GM18498 (cell line): Measurements from ENCODE around the gene GOLGA2.

Experiments
- ATAC-seq: cut with Tn5 transposase; IDR thresholded peaks from one replicate; pipeline ENCODE4 v1.9.1; 2021; ENCODE audit warnings: mild to moderate bottlenecking, moderate library complexity; ENCODE audit not compliant: unreplicated experiment

Gene GOLGA2, protein sequence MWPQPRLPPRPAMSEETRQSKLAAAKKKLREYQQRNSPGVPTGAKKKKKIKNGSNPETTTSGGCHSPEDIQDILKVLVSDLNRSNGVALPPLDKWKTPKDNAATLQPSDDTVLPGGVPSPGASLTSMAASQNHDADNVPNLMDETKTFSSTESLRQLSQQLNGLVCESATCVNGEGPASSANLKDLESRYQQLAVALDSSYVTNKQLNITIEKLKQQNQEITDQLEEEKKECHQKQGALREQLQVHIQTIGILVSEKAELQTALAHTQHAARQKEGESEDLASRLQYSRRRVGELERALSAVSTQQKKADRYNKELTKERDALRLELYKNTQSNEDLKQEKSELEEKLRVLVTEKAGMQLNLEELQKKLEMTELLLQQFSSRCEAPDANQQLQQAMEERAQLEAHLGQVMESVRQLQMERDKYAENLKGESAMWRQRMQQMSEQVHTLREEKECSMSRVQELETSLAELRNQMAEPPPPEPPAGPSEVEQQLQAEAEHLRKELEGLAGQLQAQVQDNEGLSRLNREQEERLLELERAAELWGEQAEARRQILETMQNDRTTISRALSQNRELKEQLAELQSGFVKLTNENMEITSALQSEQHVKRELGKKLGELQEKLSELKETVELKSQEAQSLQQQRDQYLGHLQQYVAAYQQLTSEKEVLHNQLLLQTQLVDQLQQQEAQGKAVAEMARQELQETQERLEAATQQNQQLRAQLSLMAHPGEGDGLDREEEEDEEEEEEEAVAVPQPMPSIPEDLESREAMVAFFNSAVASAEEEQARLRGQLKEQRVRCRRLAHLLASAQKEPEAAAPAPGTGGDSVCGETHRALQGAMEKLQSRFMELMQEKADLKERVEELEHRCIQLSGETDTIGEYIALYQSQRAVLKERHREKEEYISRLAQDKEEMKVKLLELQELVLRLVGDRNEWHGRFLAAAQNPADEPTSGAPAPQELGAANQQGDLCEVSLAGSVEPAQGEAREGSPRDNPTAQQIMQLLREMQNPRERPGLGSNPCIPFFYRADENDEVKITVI

DNA sequence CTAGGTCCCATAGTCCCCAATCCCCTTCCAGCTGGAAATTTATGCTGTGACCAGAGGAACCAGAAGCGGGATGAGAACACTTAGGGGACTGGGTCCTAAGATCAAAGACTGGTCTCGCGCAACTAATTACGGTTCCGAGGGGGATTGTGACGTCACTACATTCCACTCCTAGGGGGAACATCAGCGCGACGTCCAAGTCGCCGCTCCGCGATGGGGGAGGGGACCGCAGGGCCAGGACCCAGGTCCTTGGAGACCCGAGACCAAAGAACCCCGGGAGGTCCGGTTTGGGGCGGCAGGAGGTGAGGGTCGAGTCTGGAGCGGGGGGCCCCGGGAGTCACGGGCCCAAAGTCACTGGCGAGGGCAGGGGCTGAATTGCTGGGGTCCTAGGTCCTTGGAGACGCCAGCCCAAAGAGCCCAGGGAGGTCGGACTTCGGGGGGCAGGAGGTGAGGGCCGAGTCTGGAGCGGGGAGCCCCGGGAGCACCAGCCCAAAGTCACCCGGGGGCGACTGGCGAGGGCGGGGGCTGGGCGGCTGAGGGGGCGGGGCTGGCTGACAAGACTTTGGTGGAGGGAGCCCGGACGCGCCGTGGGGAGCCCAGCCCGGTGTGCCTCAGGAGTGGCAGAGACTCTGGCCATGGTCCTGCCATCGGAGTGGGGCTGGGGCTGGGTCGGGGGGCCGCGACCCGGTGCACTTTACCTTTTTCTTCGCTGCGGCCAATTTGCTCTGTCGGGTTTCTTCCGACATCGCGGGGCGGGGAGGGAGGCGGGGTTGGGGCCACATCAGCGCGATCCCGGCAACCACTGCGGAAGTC is at the start of gene GOLGA2:
GOLGA2 (minus strand) TSS at position 810 of the 810 bp plus-strand sequence; CDS start at position 779, 31 bp downstream.
- peak; percentile 53 for ATAC-seq

DNA sequence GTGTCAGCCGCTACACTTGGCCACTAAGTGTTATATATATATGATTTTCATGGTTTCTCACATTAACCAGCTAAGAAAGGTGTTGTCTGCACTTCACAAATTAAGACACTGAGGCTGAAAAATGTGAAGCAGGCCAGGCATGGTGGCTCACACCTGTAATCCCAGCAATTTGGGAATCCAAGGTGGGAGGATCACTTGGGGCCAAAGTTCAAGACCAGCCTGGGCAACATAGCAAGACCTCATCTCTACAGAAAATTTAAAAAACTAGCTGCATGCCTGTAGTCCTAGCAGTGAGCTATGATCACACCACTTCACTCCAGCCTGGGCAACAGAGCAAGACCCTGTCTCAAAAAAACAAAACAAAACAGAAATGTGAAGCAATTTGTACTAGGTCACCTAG is 48.6 kb upstream of the GOLGA2 start:
- ATAC-seq: no peak

DNA sequence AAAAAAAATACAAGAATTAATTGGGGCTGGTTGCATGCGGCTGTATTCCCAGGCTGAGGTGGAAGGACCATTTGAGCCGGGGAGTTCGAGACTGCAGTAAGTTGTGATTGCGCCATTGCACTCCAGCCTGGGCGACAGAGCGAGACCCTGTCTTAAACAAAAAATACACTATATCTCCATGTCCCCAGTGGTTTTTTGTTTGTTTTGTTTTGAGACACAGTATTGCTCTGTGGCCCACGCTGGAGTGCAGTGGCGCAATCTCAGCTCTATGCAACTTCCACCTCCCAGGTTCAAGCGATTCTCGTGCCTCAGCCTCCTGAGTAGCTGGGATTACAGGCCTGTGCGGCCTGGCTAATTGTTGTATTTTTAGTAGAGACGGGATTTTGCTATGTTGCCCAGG is 48.0 kb upstream of the GOLGA2 start:
- ATAC-seq: no peak

DNA sequence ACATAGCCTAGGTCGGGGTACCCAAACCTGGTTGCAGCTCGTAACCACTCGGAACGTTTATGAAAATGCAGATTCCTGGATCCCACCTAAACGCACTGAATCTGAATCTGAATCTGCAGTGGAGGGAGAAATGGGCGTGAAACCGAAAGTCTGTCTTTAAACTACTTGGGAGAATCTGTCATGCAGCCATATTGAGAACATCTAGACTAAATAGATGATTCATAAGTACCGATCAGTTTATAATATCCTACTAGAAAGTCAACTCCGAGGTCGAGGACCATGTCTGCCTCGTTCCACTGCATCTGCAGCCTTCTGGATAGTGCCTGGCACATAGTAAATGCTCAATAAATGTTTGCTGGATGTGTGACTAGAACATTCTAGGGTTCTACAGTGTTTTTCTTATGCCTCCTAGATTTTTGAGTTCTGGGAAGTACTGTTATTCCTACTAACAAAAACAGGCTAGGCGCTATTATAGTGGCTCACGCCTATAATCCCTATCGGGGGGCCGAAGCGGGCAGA is 47.5 kb upstream of the GOLGA2 start:
- no peak for ATAC-seq

DNA sequence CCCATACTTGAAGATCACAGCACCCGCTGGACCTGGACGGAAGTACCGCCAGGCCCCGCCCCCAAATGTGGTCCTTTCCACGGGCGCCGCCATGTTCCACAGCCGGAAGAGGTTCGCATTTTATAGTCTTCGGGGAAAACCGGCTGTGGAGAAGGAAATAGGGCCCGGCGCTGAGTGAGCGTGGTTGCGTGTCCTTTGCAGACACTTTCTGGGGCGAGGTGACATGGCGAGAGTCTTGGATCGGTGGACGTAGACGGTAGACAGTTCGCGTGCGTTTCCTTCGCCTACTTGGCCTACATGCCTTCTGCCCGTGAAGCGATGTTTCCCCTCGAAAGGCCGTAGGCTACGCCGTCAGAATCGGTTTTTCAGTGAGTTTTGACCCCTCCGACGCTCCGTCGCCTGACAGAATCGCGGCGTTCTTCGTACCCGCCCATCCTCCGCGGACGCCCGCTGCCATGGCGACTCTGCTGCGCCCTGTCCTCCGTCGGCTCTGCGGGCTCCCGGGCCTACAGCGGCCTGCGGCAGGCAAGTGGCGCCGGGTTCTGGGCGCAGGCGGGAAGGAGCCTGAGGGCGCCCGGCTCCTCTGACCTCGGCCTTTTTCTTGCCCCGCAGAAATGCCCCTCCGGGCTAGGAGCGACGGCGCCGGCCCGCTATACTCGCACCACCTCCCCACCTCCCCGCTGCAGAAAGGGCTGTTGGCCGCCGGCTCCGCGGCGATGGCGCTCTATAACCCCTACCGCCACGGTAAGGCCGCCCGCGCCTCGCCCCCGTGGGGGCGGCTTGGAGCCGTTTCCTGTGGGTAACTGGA is 46.8 kb upstream of the GOLGA2 start, which contains the start of the genes COQ4 and TRUB2:
COQ4 (plus strand) TSS at position 436 of the 808 bp plus-strand sequence; CDS start at position 456, 20 bp downstream.
TRUB2 (minus strand) TSS at position 44 of the 808 bp plus-strand sequence; CDS start at position 5, 39 bp downstream.
- ATAC-seq: peak; percentile 83

DNA sequence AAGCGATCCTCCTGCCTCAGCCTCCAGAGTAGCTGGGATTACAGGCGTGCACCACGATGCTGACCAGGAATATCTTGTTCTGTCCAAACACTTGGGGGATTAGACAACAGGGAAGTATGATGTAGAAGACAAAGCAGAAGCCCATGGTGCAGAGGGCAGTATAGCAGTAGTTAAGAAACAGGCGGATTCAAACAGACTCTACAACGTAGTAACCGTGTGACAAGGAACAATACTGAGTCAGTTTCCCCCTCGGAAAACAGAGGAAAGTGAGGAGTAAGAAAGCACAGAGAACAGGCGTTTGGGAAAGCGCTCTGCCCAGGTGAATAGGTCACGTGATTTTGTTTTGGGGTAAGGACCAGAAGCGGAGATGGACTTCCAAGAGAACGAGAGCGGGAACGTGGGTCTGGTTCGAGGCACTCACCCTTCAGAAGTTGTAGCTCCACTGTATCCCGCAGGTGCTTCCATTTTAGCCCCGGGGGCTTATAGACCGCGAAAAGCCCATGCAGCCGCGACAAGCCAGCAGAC is 46.1 kb upstream of the GOLGA2 start:
- ATAC-seq: peak; percentile 12

DNA sequence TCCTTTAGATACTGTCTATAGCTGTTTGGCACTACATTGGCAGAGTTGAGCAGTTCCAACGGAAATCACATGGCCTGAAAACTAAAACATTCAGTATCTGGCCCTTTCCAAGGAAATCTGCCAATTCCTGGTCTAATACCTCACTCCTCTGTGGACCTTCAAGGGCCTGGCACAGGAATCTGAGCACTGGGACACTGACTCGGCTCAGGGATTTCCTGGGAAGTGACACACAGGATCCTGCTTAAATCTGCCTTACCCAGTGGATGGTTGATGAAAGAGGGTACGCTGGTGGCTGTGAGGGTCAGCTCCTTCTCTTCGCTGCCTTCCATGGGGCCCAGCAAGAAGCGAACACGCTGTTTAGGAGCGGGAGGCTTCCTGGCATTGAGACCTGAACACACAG is 45.5 kb upstream of the GOLGA2 start:
- no peak for ATAC-seq

DNA sequence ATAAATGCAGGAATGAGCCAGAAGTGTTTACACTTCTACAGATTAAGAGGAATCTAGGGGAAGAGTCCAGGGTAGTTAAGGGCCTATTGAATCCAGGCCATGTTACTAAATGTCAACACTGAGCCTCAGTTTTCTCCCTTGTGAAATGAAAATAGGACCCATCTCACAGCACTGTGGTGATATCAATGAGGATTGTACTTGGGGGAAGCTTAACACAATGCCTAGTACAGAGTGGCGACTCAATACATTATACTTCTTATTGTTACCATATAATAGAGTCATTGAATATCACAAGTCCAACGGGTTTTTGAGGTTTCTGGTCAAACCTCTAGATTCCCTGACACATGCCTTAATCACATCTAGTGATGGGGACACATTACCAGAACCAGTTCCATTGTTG is 41.8 kb upstream of the GOLGA2 start:
- ATAC-seq: no peak

DNA sequence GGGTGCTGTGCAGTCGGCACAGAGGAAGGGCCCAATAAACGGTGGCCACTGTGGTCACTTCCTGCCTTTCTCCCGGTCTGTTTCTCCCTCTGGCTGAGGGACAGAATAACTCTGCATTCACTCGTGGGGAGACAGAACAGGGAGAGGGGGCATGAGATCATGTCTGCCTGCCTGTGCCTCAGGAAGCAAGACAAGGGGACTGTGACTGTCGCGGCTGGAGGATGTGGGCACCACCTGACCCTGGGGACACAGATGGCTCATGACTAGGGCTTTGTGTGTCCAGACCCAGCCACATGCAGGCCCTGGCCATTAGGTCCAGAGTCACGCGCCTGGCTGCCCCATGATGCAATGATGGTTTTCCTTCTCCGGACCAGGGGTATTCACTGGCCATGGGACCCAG is 40.6 kb upstream of the GOLGA2 start:
- ATAC-seq: no peak

DNA sequence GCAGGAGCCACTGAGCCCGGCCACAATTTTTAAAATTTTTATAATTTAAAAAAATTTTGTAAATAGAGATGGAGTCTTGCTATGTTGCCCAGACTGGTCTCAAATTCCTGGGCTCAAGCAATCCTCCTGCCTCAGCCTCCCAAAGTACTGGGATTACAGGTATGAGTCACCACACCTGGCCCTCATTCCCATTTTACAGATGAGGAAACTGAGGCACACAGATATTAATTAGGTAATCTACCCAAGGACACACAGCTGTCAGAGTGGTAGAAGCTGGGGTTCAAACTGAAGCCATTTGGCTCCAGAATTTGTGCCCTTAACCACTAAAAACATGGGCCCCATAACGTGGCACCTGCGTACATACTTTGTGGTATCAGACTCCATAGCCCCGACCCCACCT is 38.9 kb upstream of the GOLGA2 start:
- no peak for ATAC-seq

DNA sequence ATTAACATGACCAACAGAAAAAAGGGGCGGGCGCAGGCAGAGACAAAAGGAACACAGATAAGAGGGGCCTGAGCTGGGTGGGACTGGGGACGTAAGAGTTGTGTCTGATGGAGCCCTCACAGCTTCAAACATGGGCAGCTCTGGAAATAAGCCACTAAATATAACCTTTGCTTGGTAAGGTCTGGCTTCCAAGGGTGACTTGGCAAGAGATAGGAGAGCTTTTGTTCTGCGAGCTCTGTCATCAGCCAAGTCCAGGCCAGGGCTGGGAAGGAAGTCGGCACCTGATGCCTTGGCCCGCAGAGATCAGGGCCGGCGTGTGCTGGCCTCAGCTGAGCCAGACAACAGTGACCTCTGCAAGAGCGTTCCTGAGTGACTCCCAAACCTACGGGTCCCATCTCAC is 34.7 kb upstream of the GOLGA2 start:
- ATAC-seq: no peak

DNA sequence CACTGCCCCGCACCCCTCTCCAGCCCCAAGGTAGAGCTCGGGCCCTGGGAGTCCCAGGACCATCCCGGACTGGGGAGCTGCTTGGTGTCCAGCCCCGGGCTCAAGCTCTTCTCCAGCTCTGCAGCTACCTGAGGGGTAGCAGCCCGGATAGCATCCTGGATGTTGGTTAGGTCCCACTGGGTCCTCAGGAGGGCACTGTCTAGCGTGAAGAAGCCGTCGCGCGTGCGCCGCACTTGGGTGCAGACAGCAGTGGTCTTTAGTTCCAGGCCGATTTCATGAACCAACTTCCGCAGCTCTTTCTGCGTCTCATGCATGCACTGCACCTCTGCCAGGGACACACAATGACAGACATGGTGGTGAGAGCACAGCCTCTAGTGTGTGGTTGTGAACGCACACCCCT is 33.7 kb upstream of the GOLGA2 start:
- no peak for ATAC-seq

DNA sequence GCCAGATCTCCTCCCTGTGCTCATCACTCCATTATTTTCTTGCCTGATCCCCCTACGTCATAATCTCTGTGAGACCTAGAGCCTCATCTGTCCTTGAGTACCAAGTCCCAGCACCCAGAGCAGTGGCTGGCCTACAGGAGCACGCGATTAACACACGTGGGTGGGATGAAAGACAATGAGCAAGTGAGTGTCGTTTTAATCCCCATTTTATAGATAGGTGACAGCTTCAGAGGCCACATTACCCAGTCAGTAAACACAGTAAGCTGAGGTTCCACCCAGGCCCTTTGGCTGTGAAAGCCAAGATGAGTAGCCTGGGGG is 29.1 kb upstream of the GOLGA2 start:
- no peak for ATAC-seq

DNA sequence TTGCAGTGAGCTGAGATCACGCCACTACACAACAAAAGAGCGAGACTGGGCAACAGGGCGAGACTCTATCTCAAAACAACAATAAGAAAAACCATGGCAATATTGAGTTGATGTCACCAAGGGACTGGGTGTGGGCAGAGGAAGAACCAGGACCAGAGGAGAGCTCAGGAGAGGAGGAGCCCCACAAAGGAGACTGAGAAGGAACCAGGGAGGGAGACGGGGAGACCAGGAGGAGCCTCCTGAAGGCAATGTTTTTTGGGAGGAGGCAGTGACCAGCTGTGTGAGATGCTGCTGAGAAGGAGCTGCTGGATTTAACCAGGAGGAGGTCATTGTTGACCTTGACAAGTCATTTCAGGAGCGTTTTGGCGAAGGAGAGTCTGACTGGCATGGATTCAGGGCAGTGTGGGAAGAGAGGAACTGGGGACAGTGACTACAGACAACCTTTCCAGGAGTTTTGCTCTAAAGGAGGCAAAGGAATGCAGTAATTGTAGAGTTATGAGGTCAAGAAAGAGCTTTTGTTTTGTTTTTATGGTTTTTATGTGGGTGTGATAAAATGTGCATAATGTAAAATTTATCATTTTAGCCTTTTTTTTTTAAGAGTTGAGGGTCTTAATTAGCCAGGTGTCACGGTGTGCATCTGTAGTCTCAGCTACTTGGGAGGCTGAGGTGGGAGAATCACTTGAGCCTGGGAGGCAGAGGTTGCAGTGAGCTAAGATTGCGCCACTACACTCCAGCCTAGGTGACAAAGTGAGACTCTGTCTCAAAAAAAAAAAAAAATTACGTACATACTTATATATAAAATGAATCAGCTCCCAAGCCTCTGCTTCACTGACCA is 28.5 kb upstream of the GOLGA2 start:
- ATAC-seq: no peak

DNA sequence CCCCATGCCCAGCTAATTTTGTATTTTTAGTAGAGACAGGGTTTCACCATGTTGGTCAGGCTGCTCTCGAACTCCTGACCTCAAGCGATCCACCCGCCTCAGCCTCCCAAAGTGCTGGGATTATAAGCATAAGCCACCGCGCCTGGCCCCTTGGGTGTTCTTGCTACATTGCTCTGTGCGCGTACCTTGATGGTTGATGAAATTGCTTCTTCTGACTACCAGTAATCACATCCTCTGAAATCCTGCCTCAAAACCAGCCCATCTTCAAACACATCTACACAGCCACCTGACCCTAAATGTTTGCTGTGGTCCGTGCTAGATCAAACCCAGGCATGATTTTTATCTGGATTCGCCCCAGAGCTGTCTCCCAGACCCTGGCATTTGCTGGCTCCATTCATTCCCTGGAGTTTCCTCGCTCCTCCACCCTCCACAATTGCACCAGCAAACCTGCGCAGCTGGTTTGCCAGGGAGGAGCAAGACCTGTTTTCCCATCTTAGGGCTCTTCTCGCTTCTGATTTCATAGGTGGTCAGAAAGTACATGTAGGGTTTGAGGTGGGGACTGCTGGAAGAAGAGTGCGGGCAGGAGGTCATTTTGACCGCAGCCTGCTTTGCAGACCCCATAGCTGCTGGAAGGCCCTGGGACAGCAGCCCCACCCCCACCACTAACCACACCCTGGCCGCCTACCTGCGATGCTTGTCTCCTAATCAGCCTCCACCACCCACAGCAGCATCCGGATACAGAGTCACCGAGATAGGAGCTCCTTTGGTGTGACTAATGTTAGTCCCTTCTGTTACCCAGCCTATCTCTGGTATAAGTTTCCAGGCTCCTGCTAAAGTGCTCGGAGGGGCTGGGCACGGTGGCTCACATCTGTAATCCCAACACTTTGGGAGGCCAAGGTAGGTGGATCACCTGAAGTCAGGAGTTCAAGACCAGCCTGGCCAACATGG is 23.0 kb upstream of the GOLGA2 start:
- ATAC-seq: no peak

DNA sequence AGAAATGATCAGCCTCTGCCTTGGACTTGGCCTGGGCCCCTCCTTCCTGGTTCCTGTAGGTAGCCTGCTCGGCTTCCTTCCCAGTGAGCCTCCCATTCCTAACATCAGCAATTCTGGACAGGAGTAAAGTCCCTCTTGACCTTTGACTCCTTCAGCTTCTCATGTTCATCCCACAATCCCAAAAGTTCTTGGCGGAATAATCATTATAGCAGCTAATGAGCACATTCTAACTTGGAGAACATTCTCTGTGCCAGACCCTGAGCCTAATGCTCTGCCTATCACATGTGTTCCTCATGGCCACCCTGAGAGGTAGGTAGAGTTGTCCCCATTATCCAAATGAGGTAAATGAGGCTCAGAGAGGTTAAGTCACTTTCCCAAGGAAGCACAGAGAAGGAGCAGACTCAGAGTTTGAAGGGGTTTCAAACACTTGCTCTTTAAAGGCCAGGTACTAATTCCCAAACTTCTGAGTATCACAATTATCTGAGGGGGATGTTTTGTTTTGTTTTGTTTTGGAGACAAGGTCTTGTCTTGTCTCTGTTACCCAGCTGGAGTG is 21.5 kb upstream of the GOLGA2 start:
- ATAC-seq: no peak
